Inflammatory macrophage (primary cell): ENCODE measurements around the gene RNFT2.
A peak's percentile ranks its signal among the peaks of the same experiment; 100 is the strongest.
"Not testable (repeated sequence)": the region's sequence is repeated elsewhere in the genome, so short reads cannot be mapped to it uniquely, and the experiment has no call there.

Source experiments
- DNase-seq, 2 donors: peaks; one replicate each; pipeline ENCODE4 v3.0.0-alpha.2; 2020 to 2022

The RNFT2 gene

DNA sequence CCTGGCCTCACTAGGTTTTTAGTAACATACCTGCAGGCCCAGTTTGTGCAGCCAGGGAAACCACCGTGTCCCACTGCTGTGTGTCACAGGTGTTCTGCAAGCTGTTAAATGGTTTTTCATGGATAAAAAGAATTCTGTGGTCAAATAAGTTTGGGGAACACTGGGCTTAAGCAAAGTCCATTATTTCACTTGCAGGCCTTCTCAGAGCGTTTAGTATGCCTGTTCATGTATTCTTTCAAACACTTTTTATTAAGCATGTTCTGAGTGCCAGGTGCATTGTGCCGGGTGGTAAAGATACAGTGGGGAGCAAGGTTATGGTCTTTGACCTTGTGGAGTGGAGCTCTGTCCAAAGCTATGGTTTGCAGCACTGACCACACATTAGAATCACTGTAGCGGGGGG is 7.4 kb downstream of the RNFT2 start:
- no peak for DNase-seq

DNA sequence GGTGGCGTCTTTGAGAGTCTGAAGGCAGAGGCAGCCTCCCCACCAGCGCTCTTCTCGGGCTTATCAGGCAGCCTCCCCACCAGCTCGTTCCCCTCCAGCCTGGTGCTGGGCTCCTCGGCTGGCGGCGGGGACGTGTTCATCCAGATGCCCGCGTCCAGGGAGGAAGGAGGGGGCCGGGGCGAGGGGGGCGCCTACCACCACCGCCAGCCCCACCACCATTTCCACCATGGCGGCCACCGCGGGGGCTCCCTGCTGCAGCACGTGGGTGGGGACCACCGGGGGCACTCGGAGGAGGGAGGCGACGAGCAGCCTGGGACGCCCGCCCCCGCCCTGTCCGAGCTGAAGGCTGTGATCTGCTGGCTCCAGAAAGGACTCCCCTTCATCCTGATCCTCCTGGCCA is 11.8 kb downstream of the RNFT2 start:
- DNase-seq, result no peak

DNA sequence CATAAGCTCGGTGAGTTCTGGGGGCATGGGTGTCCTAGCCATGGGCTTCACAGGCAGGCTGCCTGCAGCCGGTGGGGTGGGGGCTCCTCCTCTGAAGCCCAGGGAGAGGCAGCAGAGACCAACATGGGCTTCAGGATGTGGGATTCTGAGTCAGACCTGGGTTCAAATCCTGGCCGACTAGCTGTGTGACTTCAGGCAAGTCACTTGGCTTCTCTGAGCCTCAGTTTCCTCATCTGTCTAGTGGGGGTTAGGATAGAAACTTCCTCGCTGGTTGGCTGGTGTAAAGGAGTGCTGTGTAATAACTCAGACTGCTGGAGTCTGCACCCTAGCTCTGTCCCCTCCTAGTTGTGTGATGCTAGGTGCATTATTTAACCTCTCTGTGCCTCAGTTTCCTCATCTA is 12.2 kb downstream of the RNFT2 start:
- DNase-seq, result no peak

DNA sequence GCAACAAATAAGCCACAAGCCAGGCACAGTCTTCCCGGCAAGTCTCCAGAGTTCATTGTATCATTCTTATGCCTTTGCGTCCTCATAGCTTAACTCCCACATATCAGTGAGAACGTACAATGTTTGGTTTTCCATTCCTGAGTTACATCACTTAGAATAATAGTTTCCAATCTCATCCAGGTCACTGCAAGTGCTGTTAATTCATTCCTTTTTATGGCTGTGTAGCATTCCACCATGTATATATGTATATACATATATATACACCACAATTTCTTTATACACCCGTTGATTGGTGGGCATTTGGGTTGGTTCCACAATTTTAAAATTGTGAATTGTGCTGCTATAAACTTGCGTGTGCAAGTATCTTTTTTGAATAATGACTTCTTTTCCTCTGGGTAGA is 16.0 kb downstream of the RNFT2 start:
- not testable (repeated sequence) for DNase-seq

DNA sequence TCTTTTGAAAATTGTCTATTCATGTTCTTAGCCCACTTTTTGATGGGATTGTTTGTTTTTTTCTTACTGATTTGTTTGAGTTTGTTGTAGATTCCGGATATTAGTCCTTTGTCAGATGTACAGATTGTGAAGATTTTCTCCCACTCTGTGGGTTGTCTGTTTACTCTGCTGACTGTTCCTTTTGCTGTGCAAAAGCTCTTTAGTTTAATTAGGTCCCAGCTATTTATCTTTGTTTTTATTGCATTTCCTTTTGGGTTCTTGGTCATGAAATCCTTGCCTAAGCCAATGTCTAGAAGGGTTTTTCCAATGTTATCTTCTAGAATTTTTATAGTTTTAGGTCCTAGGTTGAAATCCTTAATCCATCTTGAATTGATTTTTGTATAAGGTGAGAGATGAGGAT is 16.7 kb downstream of the RNFT2 start:
- DNase-seq, result not testable (repeated sequence)

DNA sequence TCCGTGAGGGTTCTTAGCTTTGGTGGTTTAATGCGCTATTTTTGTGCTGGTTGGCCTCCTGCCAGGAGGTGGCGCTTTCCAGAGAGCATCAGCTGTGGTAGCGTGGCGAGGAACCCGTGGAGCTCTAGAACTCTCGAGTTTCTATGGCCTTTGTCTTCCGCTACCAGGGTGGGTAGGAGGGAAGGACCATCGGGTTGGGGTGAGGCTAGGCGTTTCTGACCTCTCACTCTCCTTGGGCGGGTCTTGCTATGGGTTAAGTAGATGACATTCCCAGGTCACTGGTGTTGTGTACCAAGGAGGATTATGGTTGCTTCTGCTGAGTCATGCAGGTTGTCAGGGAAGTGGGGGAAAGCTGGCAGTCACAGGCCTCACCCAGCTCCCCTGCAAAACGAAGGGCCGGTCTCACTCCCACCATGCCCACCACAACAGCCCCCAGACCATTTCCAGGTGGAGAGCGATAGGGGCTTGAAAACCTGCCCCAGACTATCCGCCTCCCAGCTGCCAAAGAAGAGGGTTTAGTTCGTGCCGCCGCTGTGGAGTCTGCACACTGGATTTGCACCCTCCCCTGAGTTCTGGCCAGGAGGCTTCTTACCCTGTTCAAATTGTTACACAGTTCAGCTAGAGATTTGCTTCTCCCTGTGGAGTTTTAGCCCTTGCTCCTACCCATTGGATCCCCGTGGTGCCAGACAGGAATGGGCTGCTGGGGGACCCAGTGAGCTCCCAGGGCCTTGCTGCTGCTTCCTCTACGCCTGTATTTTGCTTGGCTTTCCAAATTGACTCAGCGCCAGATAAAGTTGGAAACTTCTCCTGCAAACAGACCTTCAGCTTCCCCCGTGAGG is 21.9 kb downstream of the RNFT2 start:
- DNase-seq, result peak; percentile 19 to 23

DNA sequence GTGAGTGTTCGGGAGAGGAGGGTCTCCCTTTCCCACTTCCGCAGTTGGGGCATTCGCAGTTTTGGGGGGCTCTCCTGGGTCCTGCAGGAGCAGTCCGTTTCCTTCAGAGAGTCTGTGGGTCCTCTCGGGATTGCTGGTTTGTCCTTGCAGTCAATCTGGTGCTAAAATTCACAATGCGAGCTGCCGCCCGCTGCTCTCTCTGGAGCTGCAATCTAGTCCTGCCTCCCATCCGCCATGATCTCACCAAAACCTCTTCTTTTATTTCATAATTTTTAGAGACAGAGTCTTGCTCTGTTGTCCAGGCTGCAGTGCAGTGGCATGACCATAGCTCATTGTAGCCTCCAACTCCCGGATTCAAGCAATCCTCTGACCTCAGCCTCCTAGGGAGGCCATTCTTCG is 22.5 kb downstream of the RNFT2 start:
- DNase-seq, result no peak

DNA sequence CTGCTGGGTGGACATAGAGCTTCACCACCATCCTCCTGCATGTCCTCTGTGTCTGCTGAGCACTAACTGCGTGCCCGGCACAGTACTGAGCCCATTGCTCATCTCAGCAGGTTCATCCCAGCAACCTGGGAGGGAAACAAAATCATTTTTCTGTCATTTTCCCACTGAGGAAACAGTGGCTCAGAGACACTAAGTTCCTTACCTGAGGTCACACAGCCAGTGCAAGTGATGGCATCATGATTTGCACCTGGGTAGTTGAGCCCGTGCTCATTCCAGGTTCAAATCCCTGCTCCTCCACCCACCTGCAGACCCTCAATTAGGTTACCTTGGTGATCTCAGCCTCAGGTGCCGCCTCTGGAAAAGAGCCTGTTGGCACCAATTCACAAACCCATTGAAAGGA is 23.4 kb downstream of the RNFT2 start:
- DNase-seq, result no peak

DNA sequence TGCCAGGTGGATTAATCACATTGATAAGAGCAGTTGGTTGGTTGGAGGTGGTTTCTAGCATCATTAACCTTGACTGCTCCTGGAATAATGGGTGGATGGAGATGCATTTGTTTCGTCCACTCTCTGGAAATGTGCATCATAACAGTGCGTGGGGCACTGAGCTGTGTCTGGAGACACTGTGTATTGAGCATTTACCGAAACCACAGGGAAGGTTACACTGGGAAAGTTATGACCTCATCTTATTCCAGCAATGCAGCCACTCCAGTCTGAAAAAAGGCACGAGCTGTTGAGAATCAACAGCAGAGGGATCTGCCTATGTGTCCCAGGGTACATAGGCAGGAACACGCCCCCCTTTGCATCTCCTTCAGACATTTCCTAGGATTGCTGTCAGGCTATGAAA is 27.2 kb downstream of the RNFT2 start:
- no peak for DNase-seq

DNA sequence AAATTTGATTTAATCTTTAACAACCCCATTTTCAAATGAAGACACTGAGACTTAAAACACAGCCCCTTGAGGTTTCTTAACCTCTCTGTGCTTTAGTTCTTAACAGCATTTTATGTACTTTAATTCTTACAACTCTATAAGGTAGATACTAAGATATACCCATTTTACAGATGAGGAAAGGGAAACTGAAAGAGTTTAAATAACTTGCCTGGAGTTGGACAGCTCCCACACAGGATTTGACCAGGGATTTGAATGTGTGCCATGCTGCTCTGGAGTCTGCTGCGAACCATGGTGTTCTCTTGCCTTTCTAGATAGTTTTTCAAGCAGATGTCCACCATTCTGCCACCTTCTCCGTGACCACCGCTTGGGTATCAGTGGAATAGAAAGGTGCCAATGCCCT is 28.2 kb downstream of the RNFT2 start:
- DNase-seq, result no peak

DNA sequence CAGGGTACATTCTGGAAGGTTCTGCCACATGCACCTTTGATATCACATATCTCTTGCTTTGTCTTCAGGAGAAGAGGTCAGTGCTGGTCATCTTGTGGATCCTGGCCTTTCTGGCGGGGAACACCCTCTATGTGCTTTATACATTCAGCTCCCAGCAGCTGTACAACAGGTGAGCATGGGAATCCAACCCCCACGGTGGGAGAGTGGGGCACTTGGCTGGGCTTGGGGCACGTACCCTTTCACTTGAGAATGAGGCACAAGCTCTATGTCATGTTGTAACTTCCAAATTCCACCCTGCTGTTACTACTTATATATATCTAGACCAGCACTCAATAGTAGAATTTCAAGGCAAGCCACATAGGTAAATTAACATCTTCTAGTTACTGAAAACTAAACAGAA is 28.6 kb downstream of the RNFT2 start:
- DNase-seq, result no peak

DNA sequence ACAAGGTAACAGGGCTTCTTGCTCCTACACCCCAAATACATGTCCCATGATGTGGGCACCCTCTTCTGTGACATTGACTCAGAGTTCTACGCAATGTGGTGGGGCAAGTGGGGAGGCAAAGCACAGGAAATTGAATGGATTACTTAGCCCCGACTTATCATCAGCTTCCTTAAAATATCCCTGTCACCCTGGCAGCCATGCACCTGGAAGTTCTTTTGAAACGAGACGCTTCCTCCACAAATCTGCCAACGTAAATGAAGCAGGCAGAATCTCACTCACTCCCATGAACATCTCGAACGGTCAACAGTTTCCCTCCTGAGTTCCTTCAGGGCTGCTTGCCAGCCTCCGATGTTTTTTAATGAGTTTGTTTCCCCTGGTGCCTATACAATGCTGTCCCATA is 33.5 kb downstream of the RNFT2 start:
- DNase-seq, result no peak

DNA sequence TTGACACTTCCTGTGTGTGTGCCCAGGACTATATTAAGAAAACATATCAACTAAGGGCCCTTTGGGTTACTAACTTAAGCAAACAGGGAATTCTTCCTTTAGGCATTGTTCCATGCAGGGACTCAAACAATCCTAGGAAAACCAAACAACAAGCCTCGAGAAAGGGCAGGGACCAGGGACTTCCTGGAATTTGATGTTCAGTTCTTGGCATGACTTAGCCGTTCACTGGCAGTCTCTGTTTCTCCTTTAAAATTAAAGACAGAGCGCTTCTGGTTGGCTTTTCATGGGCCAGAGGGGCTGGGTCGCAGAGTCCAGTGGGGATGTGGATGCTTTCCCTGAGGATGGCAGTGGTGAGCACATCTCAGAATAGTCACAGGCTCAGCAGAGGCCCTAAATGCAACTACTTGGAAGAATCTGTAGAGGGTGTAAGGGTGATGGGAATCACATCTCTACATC is 35.2 kb downstream of the RNFT2 start:
- peak in 1 of 2 donors; percentile 4 for DNase-seq

DNA sequence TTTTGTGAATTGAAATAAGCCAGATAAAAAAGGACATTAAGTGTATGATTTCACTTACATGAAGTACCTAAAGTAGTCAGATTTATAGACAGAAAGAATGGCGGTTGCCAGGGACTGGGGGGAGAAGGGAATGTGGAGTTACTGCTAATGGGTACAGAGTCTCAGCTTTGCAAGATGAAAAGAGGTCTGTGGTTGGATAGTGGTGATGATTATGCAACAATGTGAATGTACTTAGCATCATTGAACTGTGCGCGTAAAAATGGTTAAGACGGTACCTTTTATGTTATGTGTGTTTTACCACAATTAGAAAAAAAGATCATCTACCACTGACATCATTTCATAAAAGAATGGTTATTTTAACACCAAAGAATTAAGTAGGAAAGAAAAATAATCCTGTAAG is 35.9 kb downstream of the RNFT2 start:
- DNase-seq, result no peak

DNA sequence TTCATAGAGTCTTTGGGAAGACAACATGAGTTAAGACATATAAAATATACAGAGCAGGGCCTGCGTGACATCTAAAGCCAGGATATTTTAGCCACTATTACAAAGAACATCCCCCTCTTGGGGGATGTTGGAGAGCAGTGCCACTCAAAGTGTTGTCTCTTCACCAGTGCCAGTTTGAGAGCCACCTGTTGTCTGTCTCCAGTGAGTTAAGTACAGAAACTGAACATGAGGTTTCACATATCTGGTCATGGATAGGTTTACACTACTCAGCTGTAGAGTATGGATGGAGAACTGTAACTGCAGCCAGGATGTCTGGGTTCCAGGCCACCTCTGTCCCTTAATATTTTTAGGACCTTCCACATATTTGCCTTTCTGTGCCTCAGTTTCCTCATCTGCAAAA is 39.1 kb downstream of the RNFT2 start:
- DNase-seq, result no peak

DNA sequence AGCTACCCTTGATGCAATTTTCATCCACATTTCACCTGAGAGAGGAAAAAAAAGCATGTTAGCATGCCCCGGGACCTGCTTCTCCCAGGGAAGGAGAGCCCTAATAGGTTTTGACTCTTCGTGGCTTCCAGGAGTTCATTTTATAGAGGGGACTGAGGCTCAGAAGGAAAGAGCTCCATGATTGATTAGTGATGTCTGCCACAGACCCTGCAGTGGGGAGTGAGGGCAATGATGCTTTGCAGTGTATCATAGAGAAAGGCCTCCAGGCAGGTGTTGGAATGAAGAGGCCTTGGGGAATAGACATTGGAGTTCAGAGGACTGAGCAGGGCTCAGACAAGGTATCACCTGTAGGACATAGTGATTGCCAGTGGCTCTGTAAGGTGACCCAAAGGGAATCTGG is 41.5 kb downstream of the RNFT2 start:
- no peak for DNase-seq

DNA sequence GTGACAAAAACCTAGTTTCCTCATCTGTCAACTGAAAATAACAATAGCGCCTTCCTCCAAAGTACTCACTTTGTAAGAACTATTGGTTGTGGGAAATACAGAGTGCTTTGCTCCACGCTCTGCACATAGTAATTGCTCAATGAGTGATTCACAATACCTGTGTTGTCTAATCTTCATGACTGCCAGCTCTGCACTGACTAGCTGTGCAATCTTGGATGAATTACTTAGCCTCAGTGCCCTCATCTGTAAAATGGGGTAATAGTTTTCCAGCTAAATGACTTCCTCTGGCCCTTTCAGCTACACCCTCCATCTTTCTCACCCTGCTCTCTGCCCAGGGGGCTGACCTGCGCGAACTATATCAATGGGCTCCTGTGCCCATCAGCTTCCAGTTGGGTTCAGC is 42.8 kb downstream of the RNFT2 start:
- DNase-seq, result no peak

DNA sequence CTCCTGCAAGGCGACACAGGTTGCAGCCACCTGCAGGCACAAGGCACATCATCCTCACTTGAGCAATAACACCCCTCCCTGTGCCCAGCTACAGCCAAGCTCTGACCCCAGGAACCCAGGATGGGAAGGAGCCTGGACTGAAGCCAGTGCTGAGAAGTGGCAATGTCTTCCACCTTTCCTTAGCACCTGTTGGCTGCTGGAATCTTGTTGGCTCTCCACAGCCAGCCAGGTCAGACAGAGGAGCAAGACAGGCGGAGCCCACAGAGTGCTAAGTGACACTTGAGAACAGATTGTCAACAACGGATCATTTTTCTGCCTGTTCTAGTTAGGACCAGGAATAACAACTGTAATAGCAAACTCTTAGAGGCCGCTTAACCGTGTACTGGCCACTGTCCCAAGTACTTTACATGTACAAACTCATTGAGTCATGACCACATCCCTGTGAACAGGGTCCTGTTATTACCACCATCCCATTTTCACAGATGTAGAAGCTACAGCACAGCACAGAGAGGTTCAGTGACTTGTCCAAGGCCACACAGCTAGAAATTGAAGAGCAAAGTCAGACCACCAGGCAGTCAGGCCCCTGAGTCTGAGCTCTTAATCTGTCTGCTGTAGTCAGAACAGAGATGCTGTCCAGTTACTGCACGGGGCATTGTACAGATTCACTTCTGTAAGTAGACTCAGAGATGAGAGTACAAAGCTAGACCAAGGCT is 45.6 kb downstream of the RNFT2 start:
- DNase-seq, result no peak

DNA sequence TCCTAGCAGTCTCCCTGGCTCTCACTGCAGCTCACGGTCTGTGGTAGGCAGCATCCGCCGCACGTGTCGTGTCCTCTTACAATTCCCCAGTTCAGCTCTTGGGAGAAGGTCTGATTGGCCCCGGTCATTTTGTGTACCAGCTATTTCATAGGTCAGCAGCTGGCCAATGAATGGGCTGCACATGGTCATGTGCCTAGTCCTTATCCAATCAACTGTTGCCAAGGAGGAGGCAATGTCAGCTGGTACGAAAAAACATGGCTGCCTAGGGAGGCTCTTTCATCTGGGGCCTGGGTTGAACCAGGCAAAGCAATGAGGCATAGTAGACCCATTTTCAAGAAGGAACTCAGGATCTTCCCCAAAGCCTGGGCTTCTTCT is 46.1 kb downstream of the RNFT2 start:
- DNase-seq, result no peak

DNA sequence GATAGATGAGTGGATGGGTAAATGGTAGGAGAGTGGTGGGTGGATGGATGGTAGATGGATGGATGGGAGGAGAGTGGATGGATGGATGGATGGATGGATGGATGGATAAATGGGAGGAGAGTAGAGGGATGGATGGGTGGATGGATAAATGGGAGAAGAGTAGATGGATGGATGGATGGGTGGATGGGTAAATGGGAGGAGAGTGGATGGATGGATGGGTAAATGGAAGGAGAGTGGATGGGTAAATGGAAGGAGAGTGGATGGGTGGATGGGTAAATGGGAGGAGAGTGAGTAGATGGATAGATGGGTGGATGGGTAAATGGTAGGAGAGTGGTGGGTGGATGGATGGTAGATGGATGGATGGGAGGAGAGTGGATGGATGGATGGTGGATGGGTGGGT is 51.4 kb downstream of the RNFT2 start:
- DNase-seq, result not testable (repeated sequence)

DNA sequence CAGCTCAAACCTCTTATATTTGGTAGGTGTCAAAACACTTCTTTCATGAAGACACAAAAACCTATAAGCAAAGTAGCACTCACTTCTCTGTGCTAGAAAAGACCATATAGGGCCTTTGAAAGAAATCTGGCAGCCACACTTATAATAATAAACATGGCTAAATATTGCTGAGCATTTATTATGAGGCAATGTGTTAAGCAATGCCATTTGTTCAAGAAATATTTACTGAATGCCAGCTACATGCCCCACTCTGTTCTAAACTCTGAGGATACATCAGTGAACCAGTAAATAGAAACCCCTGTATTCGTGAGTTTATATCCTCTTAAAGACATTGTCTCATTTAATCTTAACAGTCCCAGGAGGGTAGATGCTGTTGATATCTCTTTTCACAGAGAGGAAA is 52.0 kb downstream of the RNFT2 start:
- DNase-seq, result no peak

DNA sequence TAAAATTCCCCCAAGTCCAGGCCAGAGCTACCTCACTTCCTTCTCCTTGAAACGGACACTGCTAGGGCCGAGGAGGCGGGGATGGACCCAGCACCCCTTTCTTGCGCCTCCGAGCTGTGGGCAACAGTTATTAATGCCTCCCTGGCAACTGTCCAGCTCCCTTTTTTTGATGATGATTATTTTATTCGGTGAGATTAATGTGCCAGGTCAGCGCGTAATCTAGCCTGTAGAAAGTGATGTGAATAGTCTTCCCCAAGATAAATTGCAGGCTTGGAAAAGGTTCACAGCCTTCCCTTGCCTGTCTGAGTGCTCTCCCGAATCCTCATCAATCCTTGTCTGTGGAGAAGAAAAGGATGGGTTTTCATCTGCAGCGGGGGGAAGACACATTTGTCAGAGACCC is 54.3 kb downstream of the RNFT2 start:
- no peak for DNase-seq

DNA sequence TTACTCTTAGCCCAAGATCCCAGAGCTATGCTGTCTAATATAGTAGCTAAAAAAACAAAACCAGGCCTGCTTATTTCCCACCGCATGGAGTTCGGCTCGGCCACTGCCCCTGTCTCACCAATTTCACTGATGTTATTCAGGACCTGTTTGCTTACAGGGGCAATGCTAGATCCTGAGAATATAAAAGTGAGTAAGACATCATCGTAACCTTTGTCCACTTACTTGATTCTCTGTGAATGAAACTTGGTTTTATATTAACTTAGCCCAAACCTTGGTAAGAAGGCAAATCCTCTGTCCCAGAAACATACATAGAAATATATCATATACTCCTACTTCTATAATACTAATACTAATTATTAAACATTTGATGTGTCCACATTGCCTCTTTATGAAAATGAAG is 56.6 kb downstream of the RNFT2 start:
- DNase-seq, result no peak

DNA sequence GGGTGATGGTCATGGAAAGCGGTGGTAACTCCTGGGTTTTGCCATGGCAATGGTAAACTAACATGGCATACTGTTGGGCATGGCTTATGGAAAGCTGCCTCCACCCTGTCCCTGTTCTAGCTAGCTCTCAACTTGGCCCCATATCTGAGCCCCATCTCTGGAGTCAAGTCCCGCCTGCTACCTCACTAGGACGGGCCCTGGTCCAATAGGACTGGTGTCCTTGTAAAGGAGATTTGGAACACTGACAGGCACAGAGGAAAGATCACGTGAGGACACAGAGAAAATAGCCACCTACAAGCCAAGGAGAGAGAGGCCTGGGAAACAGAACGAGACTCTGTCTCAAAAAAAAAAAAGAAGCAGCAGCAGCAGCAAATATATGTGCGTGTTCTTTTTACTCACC is 59.8 kb downstream of the RNFT2 start:
- DNase-seq, result no peak
